ENCODE measurements around the gene VAMP7.

Gene VAMP7

GRCh38 chrX:155951237-155951789, 70.2 kb downstream of the VAMP7 start:
- no peaks in the 10 kb centered on the region for H3K9me3 ChIP-seq (ENCODE audit: insufficient read depth, low read length)
- H4K20me1 ChIP-seq (ENCODE audit: low read depth, low read length) = no peaks in the 10 kb centered on the region
- no peak overlapping the region for H2AFZ ChIP-seq (ENCODE audit: low read depth, low read length, severe bottlenecking)

GRCh38 chrX:155953055-155953454, 71.9 kb downstream of the VAMP7 start:
- no peak overlapping the region for H3K4me3 ChIP-seq (ENCODE audit: insufficient read depth, low read length, poor library complexity, severe bottlenecking)
- no peaks in the 10 kb centered on the region for H3K9me3 ChIP-seq (ENCODE audit: insufficient read depth, low read length)
- H3K79me2 ChIP-seq (ENCODE audit: insufficient read depth, low read length) = no peaks in the 10 kb centered on the region
- H4K20me1 ChIP-seq (ENCODE audit: low read depth, low read length) = no peaks in the 10 kb centered on the region
- H2AFZ ChIP-seq (ENCODE audit: low read depth, low read length, severe bottlenecking) = no peak overlapping the region
- no peaks in the 10 kb centered on the region for H3K9me2 ChIP-seq (replicated peaks; ENCODE audit: insufficient read depth, low read length)
- H3K4me2 ChIP-seq (ENCODE audit: low read depth, low read length, poor library complexity, severe bottlenecking) = no peak overlapping the region
- no peaks in the 10 kb centered on the region for H3K36me3 ChIP-seq (ENCODE audit: low read length)
- no peaks in the 10 kb centered on the region for H3F3A ChIP-seq (ENCODE audit: insufficient read depth)
- H3K27me3 ChIP-seq (ENCODE audit: low read length) = no peaks in the 10 kb centered on the region
- H3K27ac ChIP-seq (ENCODE audit: low read depth, low read length) = no peak overlapping the region
- TF ChIP-seq CTCF (IDR thresholded peaks at IDR 0.05; ENCODE audit: insufficient read depth, low read length, poor library complexity, severe bottlenecking) (no peak), EZH2phosphoT487 (conservative IDR thresholded peaks at IDR 0.05; ENCODE audit: low read length) (no peak)
- no peak overlapping the region for H3K9ac ChIP-seq (ENCODE audit: low read length)

More at GRCh38 chrX:155951237-155951789, 70.2 kb downstream of the VAMP7 start:
- TF ChIP-seq EZH2phosphoT487 (conservative IDR thresholded peaks at IDR 0.05; ENCODE audit: low read length) (no peak), CTCF (IDR thresholded peaks at IDR 0.05; ENCODE audit: insufficient read depth, low read length, poor library complexity, severe bottlenecking) (no peak)
- Histone ChIP-seq H3F3A (ENCODE audit: insufficient read depth) (no peaks in the 10 kb centered on the region), H3K27ac (ENCODE audit: low read depth, low read length) (no peak overlapping the region), H3K36me3 (ENCODE audit: low read length) (no peaks in the 10 kb centered on the region), H3K79me2 (ENCODE audit: insufficient read depth, low read length) (no peaks in the 10 kb centered on the region), H3K9ac (ENCODE audit: low read length) (no peak overlapping the region), H3K27me3 (ENCODE audit: low read length) (no peaks in the 10 kb centered on the region), H3K9me2 (replicated peaks; ENCODE audit: insufficient read depth, low read length) (no peaks in the 10 kb centered on the region), H3K4me2 (ENCODE audit: low read depth, low read length, poor library complexity, severe bottlenecking) (no peak overlapping the region), H3K4me3 (ENCODE audit: insufficient read depth, low read length, poor library complexity, severe bottlenecking) (no peak overlapping the region)

GRCh38 chrX:155954793-155955192, 73.6 kb downstream of the VAMP7 start:
- H3F3A ChIP-seq (ENCODE audit: insufficient read depth) = no peaks in the 10 kb centered on the region
- no peak overlapping the region for H3K9ac ChIP-seq (ENCODE audit: low read length)
- no peaks in the 10 kb centered on the region for H4K20me1 ChIP-seq (ENCODE audit: low read depth, low read length)
- TF ChIP-seq CTCF (IDR thresholded peaks at IDR 0.05; ENCODE audit: insufficient read depth, low read length, poor library complexity, severe bottlenecking) = no peak
- no peak for TF ChIP-seq EZH2phosphoT487 (conservative IDR thresholded peaks at IDR 0.05; ENCODE audit: low read length)
- H3K4me2 ChIP-seq (ENCODE audit: low read depth, low read length, poor library complexity, severe bottlenecking) = no peak overlapping the region
- H2AFZ ChIP-seq (ENCODE audit: low read depth, low read length, severe bottlenecking) = no peak overlapping the region
- H3K9me2 ChIP-seq (replicated peaks; ENCODE audit: insufficient read depth, low read length) = no peaks in the 10 kb centered on the region
- no peaks in the 10 kb centered on the region for H3K9me3 ChIP-seq (ENCODE audit: insufficient read depth, low read length)
- no peak overlapping the region for H3K27ac ChIP-seq (ENCODE audit: low read depth, low read length)
- no peaks in the 10 kb centered on the region for H3K27me3 ChIP-seq (ENCODE audit: low read length)
- no peaks in the 10 kb centered on the region for H3K36me3 ChIP-seq (ENCODE audit: low read length)
- H3K4me3 ChIP-seq (ENCODE audit: insufficient read depth, low read length, poor library complexity, severe bottlenecking) = no peak overlapping the region
- H3K79me2 ChIP-seq (ENCODE audit: insufficient read depth, low read length) = no peaks in the 10 kb centered on the region

All from SU-DHL-6 (cell line).